OCI-LY3 (cell line): ENCODE results near the gene BRF1.

Experiments used
- CTCF ChIP-seq: fragments of 200-600, 300-600 bp; sonication (generic); IDR thresholded peaks from 2 replicates; pipeline ENCODE4 v1.5.1; 2014; ENCODE audit warnings: antibody characterized with exemption, low read length, low read depth
- EZH2phosphoT487 ChIP-seq: fragments of 200-600 bp; shearing (Covaris generic); IDR thresholded peaks from 2 replicates; pipeline ENCODE4 v1.6.1; 2018; ENCODE audit warnings: antibody characterized with exemption, mixed run types, low read depth

- no peak for TF ChIP-seq EZH2phosphoT487
- TF ChIP-seq CTCF, result no peak
These were observed 74.6 kb downstream of the BRF1 start for GRCh38 chr14:105226198-105226597.
